ENCODE data around the gene HAO2. TPM values are rescaled to one million over a fixed set of nuclear protein-coding genes. Genes with fewer than 3 reads are reported as not detected.

HAO2 gene
- total RNA-seq, 1 donor from 2014 or later: not detected

GRCh38 chr1:119431836-119432235 is 63.3 kb downstream of the HAO2 start:
- DNase-seq (ENCODE audit: low read depth in 2 of 2): no peak

- no peak for DNase-seq (ENCODE audit: low read depth in 2 of 2)
These were observed 66.5 kb downstream of the HAO2 start for GRCh38 chr1:119435052-119435451.

- DNase-seq (ENCODE audit: low read depth in 2 of 2): no peak
These were observed 70.2 kb downstream of the HAO2 start for GRCh38 chr1:119438761-119439160.

- no peak for DNase-seq (ENCODE audit: low read depth in 2 of 2)
These were observed 72.2 kb downstream of the HAO2 start for GRCh38 chr1:119440721-119441307.

- DNase-seq (ENCODE audit: low read depth in 2 of 2): no peak
These were observed 74.2 kb downstream of the HAO2 start for GRCh38 chr1:119442756-119443155.

Other genes with a start within 250 kb of the HAO2 start
- gene WARS2, start 228.1 kb upstream of the HAO2 start, total RNA-seq: 14.8 and 15.5 TPM in 2 replicates
- gene HSD3B2, start 46.4 kb downstream of the HAO2 start, total RNA-seq: not detected in 2 replicates
- not detected in 2 replicates for gene HSD3B1, start 138.4 kb downstream of the HAO2 start, total RNA-seq

Data from lung microvascular endothelial cell (primary cell).